Adrenal gland (tissue), 5 donors: Measurements from ENCODE around the gene PSMB2.

Experiments used
- CTCF ChIP-seq, 6 experiments: fragments of 450-650 bp in 4 of 6; fragments of 200-600 bp in 2 of 6; sonication (generic) in 1 of 6; IDR thresholded peaks; 1 replicate in 5 of 6; 2 replicates in 1 of 6; pipeline versions ENCODE4 v1.5.1 to v1.8.0; 2016 to 2021; ENCODE audit warnings: antibody characterized with exemption in 6 of 6, mild to moderate bottlenecking in 2 of 6, moderate library complexity in 1 of 6
- POLR2A ChIP-seq, 2 donors: fragments of 450-650 bp; IDR thresholded peaks; one replicate each; pipeline ENCODE4 v1.6.1; 2017; ENCODE audit warnings: antibody characterized with exemption in 2 of 2, mild to moderate bottlenecking in 2 of 2, moderate library complexity in 1 of 2
- donor health status: DM: no; HTN: no; CAD: no.

GRCh38 chr1:35611655-35612054, 29.7 kb downstream of the PSMB2 start:
- TF ChIP-seq CTCF (IDR thresholded peaks at IDR 0.05) (no peak), POLR2A (IDR thresholded peaks at IDR 0.05) (no peak)
